GM12873 (cell line): Measurements from ENCODE around the gene TCERG1.

ENCODE experiments used
- CTCF ChIP-seq: IDR thresholded peaks from 2 replicates; pipeline ENCODE4 v1.5.1; 2012; ENCODE audit warnings: low read depth, mild to moderate bottlenecking, moderate library complexity, low read length, control low read depth; ENCODE audit not compliant: insufficient read depth; ENCODE audit errors: missing control alignments

Gene TCERG1

GRCh38 chr5:146457431-146457830, 10.3 kb downstream of the TCERG1 start:
- no peak for TF ChIP-seq CTCF

- TF ChIP-seq CTCF, result no peak
Observed at GRCh38 chr5:146458894-146459293, 11.8 kb downstream of the TCERG1 start.

- no peak for TF ChIP-seq CTCF
Observed at GRCh38 chr5:146461319-146461718, 14.2 kb downstream of the TCERG1 start.

GRCh38 chr5:146463446-146463845, 16.3 kb downstream of the TCERG1 start:
- no peak for TF ChIP-seq CTCF

GRCh38 chr5:146466521-146467349, 19.6 kb downstream of the TCERG1 start:
- peak; percentile 20 for TF ChIP-seq CTCF

GRCh38 chr5:146467760-146468159, 20.6 kb downstream of the TCERG1 start:
- no peak for TF ChIP-seq CTCF

- no peak for TF ChIP-seq CTCF
Observed at GRCh38 chr5:146474065-146474464, 26.9 kb downstream of the TCERG1 start.
